IPS-11a (cell line): ENCODE results near the gene MAPK1.
"Not testable (repeated sequence)": the region's sequence is repeated elsewhere in the genome, so short reads cannot be mapped to it uniquely, and the experiment has no call there.

Source experiments
- H3K4me3 ChIP-seq: one replicate; pipeline ENCODE4 v1.5.1; 2013; ENCODE audit warnings: low read depth, low read length, control low read depth

Gene MAPK1

GRCh38 chr22:21882754-21883333, 15.4 kb upstream of the MAPK1 start:
- H3K4me3 ChIP-seq: not testable (repeated sequence)

DNA sequence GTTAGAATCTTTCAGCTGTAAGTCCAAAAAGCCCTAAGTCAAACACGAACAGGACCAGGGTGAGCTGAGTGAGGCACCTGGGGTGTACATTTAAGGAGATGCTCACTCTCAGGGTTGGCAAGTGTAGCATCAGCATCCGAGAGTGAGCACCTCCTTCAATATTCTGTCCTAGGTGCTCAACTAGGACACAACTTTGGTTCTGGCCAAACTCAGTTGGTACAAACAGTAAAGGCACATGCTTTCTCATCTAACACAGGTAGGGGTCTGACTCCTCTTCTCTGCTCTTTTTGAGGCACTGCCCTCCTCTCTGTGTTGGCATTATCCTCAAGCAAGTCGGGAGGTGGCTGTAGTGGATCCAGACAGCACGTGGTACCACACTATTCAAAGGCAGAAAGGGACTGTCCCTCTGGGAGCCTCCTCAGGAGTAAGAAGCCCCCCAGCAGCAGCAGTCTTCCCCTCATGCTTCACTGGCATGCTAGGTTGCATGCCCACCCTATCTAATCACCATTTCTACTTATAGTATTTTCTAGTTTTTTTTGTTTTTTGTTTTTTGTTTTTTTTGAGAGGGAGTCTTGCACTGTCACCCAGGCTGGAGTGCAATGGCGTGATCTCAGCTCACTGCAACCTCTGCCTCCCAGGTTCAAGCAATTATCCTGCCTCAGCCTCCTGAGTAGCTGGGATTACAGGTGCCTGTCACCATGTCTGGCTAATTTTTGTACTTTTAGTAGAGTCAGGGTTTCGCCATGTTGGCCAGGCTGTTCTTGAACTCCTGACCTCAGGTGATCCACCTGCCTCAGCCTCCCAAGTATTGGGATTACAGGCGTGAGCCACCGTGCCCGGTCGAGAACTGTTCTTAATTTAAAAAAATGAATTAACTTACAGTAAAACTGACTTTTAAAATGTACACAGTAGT, 14.7 kb upstream of the MAPK1 start:
- no peak overlapping the region for H3K4me3 ChIP-seq

- no peak overlapping the region for H3K4me3 ChIP-seq
These were observed 9.2 kb upstream of the MAPK1 start for GRCh38 chr22:21876486-21877176.

DNA sequence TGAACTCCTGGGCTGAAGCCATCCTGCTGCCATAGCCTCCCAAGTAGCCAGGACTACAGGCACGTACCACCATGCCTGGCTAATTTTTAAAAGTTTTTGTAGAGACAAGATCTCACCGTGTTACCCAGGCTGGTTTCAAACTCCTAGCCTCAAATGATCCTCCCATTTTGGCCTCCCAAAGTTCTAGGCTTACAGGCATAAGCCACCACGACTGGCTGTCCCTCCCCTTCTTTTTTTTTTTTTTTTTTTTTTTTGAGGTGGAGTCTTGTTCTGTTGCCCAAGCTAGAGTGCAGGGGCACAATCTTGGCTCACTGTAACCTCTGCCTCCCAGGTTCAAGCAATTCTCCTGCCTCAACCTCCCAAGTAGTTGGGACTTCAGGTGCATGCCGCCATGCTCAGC, 7.5 kb upstream of the MAPK1 start:
- H3K4me3 ChIP-seq: not testable (repeated sequence)

- no peak overlapping the region for H3K4me3 ChIP-seq
These were observed 6.2 kb upstream of the MAPK1 start for GRCh38 chr22:21873619-21874018.

- H3K4me3 ChIP-seq: not testable (repeated sequence)
These were observed 5.3 kb upstream of the MAPK1 start for GRCh38 chr22:21872741-21873140.

DNA sequence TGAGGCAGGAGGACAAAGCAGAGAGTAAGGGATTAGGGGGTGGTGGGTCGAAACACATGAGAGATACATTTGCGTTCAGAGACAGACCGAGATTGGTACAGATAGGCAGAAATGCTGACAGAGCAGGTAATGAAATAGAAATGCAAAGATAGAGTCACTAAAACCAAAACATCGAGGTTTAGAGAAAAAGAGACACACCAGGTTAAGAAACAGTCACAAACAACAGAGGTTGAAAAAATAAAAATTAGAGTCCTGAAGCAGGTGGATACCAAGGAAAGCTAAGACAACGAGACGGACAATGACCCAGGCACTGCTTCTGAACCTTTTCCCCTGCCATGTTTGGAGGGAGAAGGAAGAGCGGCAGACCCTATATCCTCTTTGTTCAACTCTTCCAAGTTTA, 1.2 kb upstream of the MAPK1 start:
- no peak overlapping the region for H3K4me3 ChIP-seq

DNA sequence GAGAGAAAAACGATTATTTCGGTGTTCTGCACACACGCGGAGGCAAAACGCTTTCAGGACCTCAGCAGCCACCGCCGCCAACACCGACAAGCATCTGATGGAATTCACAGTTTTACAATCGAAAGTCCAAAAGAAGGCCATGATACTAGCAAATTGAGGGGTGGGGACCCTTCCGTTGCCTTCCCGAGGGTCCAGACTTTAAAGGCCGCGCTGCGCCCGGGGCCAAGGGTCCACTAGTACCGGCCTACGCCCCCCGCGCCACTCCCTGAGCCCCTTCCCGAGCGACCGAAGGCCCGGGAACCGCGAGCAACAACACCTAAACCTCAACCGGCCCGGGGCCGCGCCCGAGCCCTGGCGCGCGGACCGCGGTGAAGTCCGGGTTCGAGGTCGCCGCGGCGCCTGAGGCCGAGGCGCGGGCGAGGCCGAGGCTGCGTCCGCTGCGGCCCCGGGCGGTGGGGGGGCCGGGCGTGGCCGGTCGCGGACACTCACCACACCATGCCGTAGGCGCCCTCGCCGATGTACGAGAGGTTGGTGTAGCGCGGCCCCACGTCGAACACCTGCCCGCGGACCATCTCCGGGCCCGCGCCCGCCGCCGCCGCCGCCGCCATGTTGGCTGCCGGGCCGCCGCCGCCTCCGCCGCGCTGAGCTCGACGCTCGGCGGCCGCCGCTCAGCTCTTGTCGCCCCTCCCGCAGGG, 465 bp downstream of the MAPK1 start:
- peak overlapping the region; percentile 88 for H3K4me3 ChIP-seq

DNA sequence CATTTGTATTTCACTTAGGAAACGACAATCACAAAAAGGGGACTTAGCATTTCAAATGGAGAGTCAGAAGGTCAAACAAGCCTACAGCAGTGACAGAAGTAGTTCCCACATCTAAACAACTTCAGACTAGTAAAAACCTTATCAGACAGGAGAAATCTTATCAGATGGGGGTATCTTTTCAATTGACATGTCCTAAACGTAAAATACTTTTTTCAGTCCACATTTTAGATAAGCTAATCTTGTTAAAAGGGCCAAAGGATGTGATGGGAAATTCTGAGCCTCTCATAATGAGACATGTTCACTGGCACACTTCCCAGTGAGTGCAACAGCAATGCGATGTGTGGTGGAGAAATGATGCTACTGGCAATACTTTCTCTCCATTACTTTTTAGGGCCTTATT, 2.4 kb downstream of the MAPK1 start:
- no peak overlapping the region for H3K4me3 ChIP-seq

- H3K4me3 ChIP-seq: no peak overlapping the region
These were observed 4.8 kb downstream of the MAPK1 start for GRCh38 chr22:21862386-21863245.

- H3K4me3 ChIP-seq: no peak overlapping the region
These were observed 5.6 kb downstream of the MAPK1 start for GRCh38 chr22:21861851-21862250.

GRCh38 chr22:21861264-21861848, 6.1 kb downstream of the MAPK1 start:
- no peak overlapping the region for H3K4me3 ChIP-seq

DNA sequence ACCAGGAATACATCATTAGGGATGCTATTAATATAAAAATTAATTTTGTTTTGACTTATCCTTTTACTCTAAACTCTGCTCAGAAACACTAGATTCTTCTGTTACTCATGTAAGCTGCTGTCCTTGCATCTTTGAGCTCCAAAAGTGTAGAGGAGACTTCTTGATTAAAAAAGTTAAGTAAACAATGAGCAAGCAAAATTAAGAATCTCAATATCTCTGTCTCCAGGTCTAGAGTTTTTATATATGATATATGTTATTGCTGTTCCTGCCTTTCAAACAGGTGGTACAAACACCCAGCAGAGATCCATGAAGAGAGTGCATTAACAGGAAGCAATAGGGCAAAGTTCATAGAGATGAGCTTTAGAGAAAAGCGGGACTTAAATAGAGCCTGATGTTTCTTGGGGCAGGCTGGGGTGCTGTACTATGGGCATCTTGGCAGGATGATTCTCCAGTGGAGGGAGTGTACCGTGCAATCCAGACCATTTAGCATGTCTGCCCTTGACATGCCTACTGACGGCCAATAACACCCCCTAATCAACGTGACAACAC, 6.9 kb downstream of the MAPK1 start:
- no peak overlapping the region for H3K4me3 ChIP-seq

GRCh38 chr22:21858025-21858764, 9.2 kb downstream of the MAPK1 start:
- H3K4me3 ChIP-seq: no peak overlapping the region

- no peak overlapping the region for H3K4me3 ChIP-seq
These were observed 9.9 kb downstream of the MAPK1 start for GRCh38 chr22:21857481-21857914.

- no peak overlapping the region for H3K4me3 ChIP-seq
These were observed 10.6 kb downstream of the MAPK1 start for GRCh38 chr22:21856868-21857267.

- H3K4me3 ChIP-seq: no peak overlapping the region
These were observed 11.2 kb downstream of the MAPK1 start for GRCh38 chr22:21856197-21856596.

GRCh38 chr22:21855676-21856075, 11.8 kb downstream of the MAPK1 start:
- no peak overlapping the region for H3K4me3 ChIP-seq

DNA sequence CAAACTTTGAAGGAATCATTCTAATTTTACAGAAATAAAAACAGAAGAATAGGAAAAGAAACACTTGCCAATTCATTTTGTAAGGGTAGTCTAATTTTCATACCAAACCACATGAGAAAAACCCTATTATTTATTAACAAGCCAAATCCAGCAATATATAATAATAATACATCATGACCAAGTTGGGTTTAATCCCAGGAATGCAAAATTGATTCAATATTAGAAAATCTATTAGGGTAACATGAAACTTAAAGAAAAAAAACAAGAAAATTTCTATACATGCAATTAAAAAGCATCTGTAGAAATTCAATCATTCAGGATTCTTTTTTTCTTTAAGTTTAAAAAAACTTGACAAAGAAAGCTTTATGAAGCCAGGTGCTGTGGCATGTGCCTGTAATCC, 16.8 kb downstream of the MAPK1 start:
- no peak overlapping the region for H3K4me3 ChIP-seq
